CD4-positive, alpha-beta T cell (primary cell): ENCODE data around the gene HNF1A. TPM values are rescaled to one million over a fixed set of nuclear protein-coding genes. Genes with fewer than 3 reads are reported as not detected.

Experiments
- ATAC-seq: fragments of 200-7000 bp; cut with Tn5 transposase; one replicate; pipeline ENCODE4 v1.10.0; 2022; ENCODE audit warnings: mild to moderate bottlenecking; ENCODE audit not compliant: poor library complexity
- CTCF ChIA-PET: fragments of 350-600 bp; sonication (Branson Sonifier 250); formaldehyde crosslinking; loops from one replicate; lab custom pipeline; 2021; ENCODE audit warnings: antibody characterized with exemption, inconsistent platforms; lab: Charles Lee
- POLR2A ChIA-PET: fragments of 350-600 bp; sonication (Branson Sonifier 250); formaldehyde crosslinking; loops from one replicate; lab custom pipeline; 2021; ENCODE audit warnings: antibody characterized with exemption, inconsistent platforms; lab: Charles Lee
- DNase-seq, 14 experiments: peaks; one replicate each; pipeline ENCODE4 v3.0.0-alpha.2; 2013 to 2020; ENCODE audit warnings: mixed read lengths in 2 of 14
- H3K27ac ChIP-seq, 2 donors: one replicate each; pipeline versions ENCODE4 v1.5.1 to v1.7.0; 2013; ENCODE audit warnings: low read length in 2 of 2, low read depth in 1 of 2, mild to moderate bottlenecking in 1 of 2
- H3K27me3 ChIP-seq, 2 experiments: 1 replicate in 1 of 2; 2 replicates in 1 of 2; pipeline versions ENCODE4 v1.6.1 to v1.7.0; 2013; ENCODE audit warnings: low read length in 2 of 2, control low read depth in 1 of 2, mild to moderate bottlenecking in 1 of 2, moderate library complexity in 1 of 2; ENCODE audit not compliant: insufficient read depth in 2 of 2, control insufficient read depth in 1 of 2
- H3K36me3 ChIP-seq: one replicate; pipeline ENCODE4 v1.6.1; 2013; ENCODE audit warnings: low read length, control low read depth; ENCODE audit not compliant: insufficient read depth
- H3K4me1 ChIP-seq: one replicate; pipeline ENCODE4 v1.6.1; 2013; ENCODE audit warnings: low read length, control low read depth; ENCODE audit not compliant: insufficient read depth
- H3K4me3 ChIP-seq: one replicate; pipeline ENCODE4 v1.5.1; 2013; ENCODE audit warnings: mild to moderate bottlenecking, low read length, moderate library complexity
- H3K9me3 ChIP-seq, 2 experiments: 1 replicate in 1 of 2; 2 replicates in 1 of 2; pipeline versions ENCODE4 v1.6.1 to v1.7.0; 2013; ENCODE audit warnings: low read length in 2 of 2, mild to moderate bottlenecking in 2 of 2, control low read depth in 1 of 2, moderate library complexity in 1 of 2; ENCODE audit not compliant: control insufficient read depth in 1 of 2, insufficient read depth in 1 of 2
- H3K27ac Mint-ChIP-seq: one replicate; pipeline ENCODE4 v1.8.0; 2020; ENCODE audit warnings: mixed read lengths
- H3K27me3 Mint-ChIP-seq: one replicate; pipeline ENCODE4 v1.8.0; 2021; ENCODE audit warnings: mixed read lengths
- H3K36me3 Mint-ChIP-seq: one replicate; pipeline ENCODE4 v1.8.0; 2021; ENCODE audit warnings: low read depth, mixed read lengths
- H3K4me1 Mint-ChIP-seq: one replicate; pipeline ENCODE4 v1.8.0; 2021; ENCODE audit warnings: low read depth, mixed read lengths
- H3K4me3 Mint-ChIP-seq: one replicate; pipeline ENCODE4 v1.8.0; 2020; ENCODE audit warnings: mild to moderate bottlenecking, mixed read lengths
- H3K9me3 Mint-ChIP-seq: one replicate; pipeline ENCODE4 v1.8.0; 2020; ENCODE audit warnings: mixed read lengths
- CTCF ChIP-seq: fragments of 200-600 bp; IDR thresholded peaks from one replicate; pipeline ENCODE4 v1.8.0; 2022; ENCODE audit warnings: antibody characterized with exemption, mild to moderate bottlenecking
- intact Hi-C, 2 experiments: fragments of 100-400 bp; cut with DNase I in 1 of 2; cut with micrococcal nuclease in 1 of 2; formaldehyde crosslinking; loops; one replicate each; pipeline versions ENCODE4 v1.15.1 to v1.9.0; 2023 to 2025; cut with DNase I, micrococcal nuclease
- total RNA-seq, 174 experiments: library from RNA in 2 of 174; stranded (reverse) in 2 of 174; gene quantifications; one replicate each; pipeline ENCODE4 v1.2.3 and lab custom pipeline; 2021 to 2026

Gene HNF1A
- total RNA-seq, 2 experiments from 2014 or later = not detected

- no peaks in the 10 kb centered on the region for H3K9me3 ChIP-seq
- DNase-seq = no peak
- ATAC-seq = no peak
- no peaks in the 10 kb centered on the region for H3K4me1 ChIP-seq
- ChIA-PET POLR2A (no interaction called here), CTCF (no interaction called here)
- peaks cover 4% of the 10 kb centered on the region for H3K27me3 Mint-ChIP-seq
- no peaks in the 10 kb centered on the region for H3K27me3 ChIP-seq
- H3K36me3 ChIP-seq = peaks cover 28% of the 10 kb centered on the region
- TF ChIP-seq CTCF = no peak
- H3K4me3 Mint-ChIP-seq = no peak overlapping the region
- H3K27ac ChIP-seq = no peak overlapping the region
- H3K4me1 Mint-ChIP-seq = no peaks in the 10 kb centered on the region
- H3K36me3 Mint-ChIP-seq = peaks cover 29% of the 10 kb centered on the region
- no peak overlapping the region for H3K4me3 ChIP-seq
- no peak overlapping the region for H3K27ac Mint-ChIP-seq
- intact Hi-C loops = no loop called here
- H3K9me3 Mint-ChIP-seq = no peaks in the 10 kb centered on the region
Observed at GRCh38 chr12:121000530-121000929, 22.2 kb downstream of the HNF1A start.

- no peak overlapping the region for H3K27ac Mint-ChIP-seq
- H3K36me3 ChIP-seq = peaks cover 33% of the 10 kb centered on the region
- ATAC-seq (no peak), DNase-seq (no peak)
- ChIA-PET POLR2A (no interaction called here), CTCF (no interaction called here)
- no peak overlapping the region for H3K4me3 Mint-ChIP-seq
- no peaks in the 10 kb centered on the region for H3K9me3 ChIP-seq
- H3K36me3 Mint-ChIP-seq = peaks cover 32% of the 10 kb centered on the region
- H3K9me3 Mint-ChIP-seq = no peaks in the 10 kb centered on the region
- TF ChIP-seq CTCF = no peak
- no peak overlapping the region for H3K27ac ChIP-seq
- no peaks in the 10 kb centered on the region for H3K27me3 Mint-ChIP-seq
- intact Hi-C loops = no loop called here
- no peak overlapping the region for H3K4me3 ChIP-seq
- no peaks in the 10 kb centered on the region for H3K4me1 Mint-ChIP-seq
- no peaks in the 10 kb centered on the region for H3K4me1 ChIP-seq
- H3K27me3 ChIP-seq = no peaks in the 10 kb centered on the region
Observed at GRCh38 chr12:121001060-121001459, 22.7 kb downstream of the HNF1A start.

- Histone ChIP-seq H3K27me3 (no peaks in the 10 kb centered on the region), H3K4me1 (no peaks in the 10 kb centered on the region), H3K36me3 (peaks cover 36% of the 10 kb centered on the region), H3K27ac (no peak overlapping the region), H3K9me3 (no peaks in the 10 kb centered on the region), H3K4me3 (no peak overlapping the region)
- no peak overlapping the region for H3K27ac Mint-ChIP-seq
- TF ChIP-seq CTCF = no peak
- H3K4me3 Mint-ChIP-seq = no peak overlapping the region
- H3K36me3 Mint-ChIP-seq = peaks cover 41% of the 10 kb centered on the region
- no peaks in the 10 kb centered on the region for H3K27me3 Mint-ChIP-seq
- H3K9me3 Mint-ChIP-seq = no peaks in the 10 kb centered on the region
- intact Hi-C loops = no loop called here
- no peaks in the 10 kb centered on the region for H3K4me1 Mint-ChIP-seq
- DNase-seq (no peak), ATAC-seq (no peak)
- ChIA-PET POLR2A (no interaction called here), CTCF (no interaction called here)
Observed at GRCh38 chr12:121001841-121002483, 23.6 kb downstream of the HNF1A start.
